DND-41 (cell line): Measurements from ENCODE around the gene KNDC1.

ENCODE experiments used
- ATAC-seq: fragments of 200-7000 bp; cut with Tn5 transposase; 3 replicates; pipeline ENCODE4 v1.9.1; 2021; ENCODE audit warnings: low read depth; ENCODE audit not compliant: insufficient read depth
- DNase-seq: peaks from one replicate; pipeline ENCODE4 v3.0.0-alpha.2; 2020
- H2AFZ ChIP-seq: 2 replicates; pipeline ENCODE4 v1.6.0; 2012; ENCODE audit warnings: low read depth, low read length
- H3K27ac ChIP-seq: 2 replicates; pipeline ENCODE4 v1.5.1; 2012; ENCODE audit warnings: low read length, inconsistent platforms
- H3K27me3 ChIP-seq: fragments of 200-600 bp; sonication (generic); 2 replicates; pipeline ENCODE4 v1.6.0; 2012; ENCODE audit warnings: low read length, mild to moderate bottlenecking, inconsistent platforms; ENCODE audit not compliant: insufficient read depth, poor library complexity
- H3K36me3 ChIP-seq: 2 replicates; pipeline ENCODE4 v1.5.1; 2012; ENCODE audit warnings: low read length, inconsistent platforms; ENCODE audit not compliant: insufficient read depth
- H3K4me1 ChIP-seq: 2 replicates; pipeline ENCODE4 v1.5.1; 2012; ENCODE audit warnings: mild to moderate bottlenecking, low read length; ENCODE audit not compliant: insufficient read depth
- H3K4me2 ChIP-seq: 2 replicates; pipeline ENCODE4 v1.6.0; 2012; ENCODE audit warnings: mild to moderate bottlenecking, moderate library complexity, low read length, inconsistent platforms; ENCODE audit not compliant: insufficient read depth
- H3K4me3 ChIP-seq, 2 experiments: fragments of 200-600 bp in 1 of 2; shearing (Covaris generic) in 1 of 2; 2 replicates each; pipeline ENCODE4 v1.5.1; 2012 to 2016; ENCODE audit warnings: inconsistent platforms in 2 of 2, low read length in 2 of 2, mild to moderate bottlenecking in 2 of 2, low read depth in 1 of 2, moderate library complexity in 1 of 2
- H3K79me2 ChIP-seq: 2 replicates; pipeline ENCODE4 v1.6.0; 2012; ENCODE audit warnings: low read length, inconsistent platforms; ENCODE audit not compliant: insufficient read depth
- H3K9ac ChIP-seq: 2 replicates; pipeline ENCODE4 v1.6.0; 2012; ENCODE audit warnings: low read depth, mild to moderate bottlenecking, inconsistent platforms, low read length, moderate library complexity
- H3K9me3 ChIP-seq: 2 replicates; pipeline ENCODE4 v1.5.1; 2012; ENCODE audit warnings: low read length, moderate library complexity, mild to moderate bottlenecking, inconsistent platforms; ENCODE audit not compliant: insufficient read depth, severe bottlenecking
- H4K20me1 ChIP-seq: 2 replicates; pipeline ENCODE4 v1.6.0; 2012; ENCODE audit warnings: low read length; ENCODE audit not compliant: insufficient read depth
- EZH2 ChIP-seq: IDR thresholded peaks from 3 replicates; pipeline ENCODE4 v1.6.1; 2012; ENCODE audit warnings: borderline replicate concordance, low read depth, mild to moderate bottlenecking, moderate library complexity, low read length, inconsistent platforms; ENCODE audit not compliant: severe bottlenecking
- TF ChIP-seq, protein P1 (sequence below): IDR thresholded peaks from 2 replicates; pipeline ENCODE4 v1.5.1; 2012; ENCODE audit warnings: borderline replicate concordance, low read length, moderate library complexity, mild to moderate bottlenecking; ENCODE audit not compliant: poor library complexity, severe bottlenecking; ENCODE audit errors: extremely low read depth

KNDC1 gene

GRCh38 chr10:133245439-133246235 is 85.6 kb downstream of the KNDC1 start:
- no peaks in the 10 kb centered on the region for H3K9me3 ChIP-seq
- DNase-seq (no peak), ATAC-seq (no peak)
- H3K4me3 ChIP-seq, result no peak overlapping the region
- no peak overlapping the region for H3K4me2 ChIP-seq
- H3K4me1 ChIP-seq, result no peaks in the 10 kb centered on the region
- TF ChIP-seq, protein P1, sequence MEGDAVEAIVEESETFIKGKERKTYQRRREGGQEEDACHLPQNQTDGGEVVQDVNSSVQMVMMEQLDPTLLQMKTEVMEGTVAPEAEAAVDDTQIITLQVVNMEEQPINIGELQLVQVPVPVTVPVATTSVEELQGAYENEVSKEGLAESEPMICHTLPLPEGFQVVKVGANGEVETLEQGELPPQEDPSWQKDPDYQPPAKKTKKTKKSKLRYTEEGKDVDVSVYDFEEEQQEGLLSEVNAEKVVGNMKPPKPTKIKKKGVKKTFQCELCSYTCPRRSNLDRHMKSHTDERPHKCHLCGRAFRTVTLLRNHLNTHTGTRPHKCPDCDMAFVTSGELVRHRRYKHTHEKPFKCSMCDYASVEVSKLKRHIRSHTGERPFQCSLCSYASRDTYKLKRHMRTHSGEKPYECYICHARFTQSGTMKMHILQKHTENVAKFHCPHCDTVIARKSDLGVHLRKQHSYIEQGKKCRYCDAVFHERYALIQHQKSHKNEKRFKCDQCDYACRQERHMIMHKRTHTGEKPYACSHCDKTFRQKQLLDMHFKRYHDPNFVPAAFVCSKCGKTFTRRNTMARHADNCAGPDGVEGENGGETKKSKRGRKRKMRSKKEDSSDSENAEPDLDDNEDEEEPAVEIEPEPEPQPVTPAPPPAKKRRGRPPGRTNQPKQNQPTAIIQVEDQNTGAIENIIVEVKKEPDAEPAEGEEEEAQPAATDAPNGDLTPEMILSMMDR, result no peak
- TF ChIP-seq EZH2, result no peak
- H3K9ac ChIP-seq, result no peak overlapping the region
- H3K36me3 ChIP-seq, result no peaks in the 10 kb centered on the region
- no peak overlapping the region for H2AFZ ChIP-seq
- no peaks in the 10 kb centered on the region for H3K27me3 ChIP-seq
- 0 out of 2 replicates have a peak, but pooled peaks cover 3% of the 10 kb centered on the region for H4K20me1 ChIP-seq
- H3K27ac ChIP-seq, result no peak overlapping the region
- H3K79me2 ChIP-seq, result no peaks in the 10 kb centered on the region

GRCh38 chr10:133246236-133246626 is 86.2 kb downstream of the KNDC1 start:
- H3K9me3 ChIP-seq, result no peaks in the 10 kb centered on the region
- H3K9ac ChIP-seq, result no peak overlapping the region
- no peak overlapping the region for H3K4me3 ChIP-seq
- H3K36me3 ChIP-seq, result no peaks in the 10 kb centered on the region
- H3K27ac ChIP-seq, result no peak overlapping the region
- H4K20me1 ChIP-seq, result 0 out of 2 replicates have a peak, but pooled peaks cover 3% of the 10 kb centered on the region
- ATAC-seq (no peak), DNase-seq (no peak)
- no peak overlapping the region for H3K4me2 ChIP-seq
- H3K4me1 ChIP-seq, result no peaks in the 10 kb centered on the region
- no peaks in the 10 kb centered on the region for H3K79me2 ChIP-seq
- TF ChIP-seq EZH2, result no peak
- TF ChIP-seq, protein P1, result no peak
- no peak overlapping the region for H2AFZ ChIP-seq
- no peaks in the 10 kb centered on the region for H3K27me3 ChIP-seq

- TF ChIP-seq, protein P1, result no peak
- TF ChIP-seq EZH2, result no peak
- H3K79me2 ChIP-seq, result no peaks in the 10 kb centered on the region
- no peak overlapping the region for H3K27ac ChIP-seq
- no peaks in the 10 kb centered on the region for H3K36me3 ChIP-seq
- ATAC-seq, result no peak
- no peaks in the 10 kb centered on the region for H3K9me3 ChIP-seq
- no peak overlapping the region for H3K4me2 ChIP-seq
- no peak for DNase-seq
- no peak overlapping the region for H3K9ac ChIP-seq
- no peaks in the 10 kb centered on the region for H3K27me3 ChIP-seq
- H2AFZ ChIP-seq, result no peak overlapping the region
- H3K4me3 ChIP-seq, result no peak overlapping the region
- H3K4me1 ChIP-seq, result no peaks in the 10 kb centered on the region
- 0 out of 2 replicates have a peak, but pooled peaks cover 2% of the 10 kb centered on the region for H4K20me1 ChIP-seq
These were observed 87.8 kb downstream of the KNDC1 start for GRCh38 chr10:133247681-133248333.
